D341Med (cell line): ENCODE results near the gene PLXNA4.

Experiments
- DNase-seq: peaks from one replicate; pipeline ENCODE4 v3.0.0; 2012; ENCODE audit warnings: low spot score

Gene PLXNA4

DNA sequence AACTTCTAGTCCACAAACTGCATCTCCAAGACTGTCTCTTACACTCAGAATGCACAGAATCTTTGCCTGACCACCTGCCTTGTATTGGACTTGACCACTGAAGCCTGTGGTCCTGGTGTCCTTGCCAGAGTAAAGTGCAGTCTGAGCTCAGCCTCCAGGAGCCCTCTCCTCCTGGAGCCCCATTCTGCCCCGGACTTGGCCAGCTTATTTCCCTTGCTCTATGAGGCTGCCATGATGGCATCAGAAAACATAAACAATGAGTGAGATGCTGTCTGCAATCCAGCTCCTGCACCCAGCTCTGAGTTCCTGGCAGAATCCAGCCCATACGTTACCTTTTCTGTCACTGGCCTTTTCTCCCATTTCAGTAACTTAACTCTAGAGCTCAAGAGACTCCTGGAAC is 494.6 kb downstream of the PLXNA4 start:
- DNase-seq: no peak

DNA sequence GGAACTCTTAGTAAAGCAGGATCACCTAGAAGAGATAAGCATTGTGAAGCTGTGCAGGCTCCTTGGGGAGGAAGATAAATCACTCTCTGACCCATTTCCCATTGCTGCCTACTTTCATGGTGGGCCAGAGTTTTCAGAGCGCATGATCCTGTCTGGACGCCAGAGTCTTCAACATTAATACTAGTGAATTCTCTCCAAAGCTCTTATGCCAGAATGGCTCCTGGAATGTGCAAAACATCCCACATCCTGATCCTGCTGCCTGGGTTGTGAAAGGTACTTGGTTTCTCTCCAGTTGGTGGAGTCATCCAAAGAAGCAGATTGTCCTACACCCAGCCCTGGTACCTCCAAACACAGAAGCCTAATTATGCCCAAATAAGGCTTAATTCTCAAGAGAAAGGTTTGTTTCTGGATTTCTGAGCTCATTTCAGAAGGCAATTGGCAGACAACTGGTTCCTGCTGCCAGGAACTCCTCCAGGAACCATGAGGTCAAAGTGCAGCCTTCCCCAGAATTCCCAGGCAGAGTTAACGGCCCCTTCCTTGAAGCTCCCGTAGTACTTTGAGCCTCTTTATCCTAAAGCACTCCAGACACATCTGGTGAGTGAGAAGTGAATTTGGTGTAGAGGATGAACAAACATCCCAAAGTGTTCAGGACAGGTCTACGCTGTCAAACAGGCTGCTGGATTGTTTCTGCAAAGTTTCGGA is 495.2 kb downstream of the PLXNA4 start:
- DNase-seq: no peak

GRCh38 chr7:132080467-132080866 is 495.8 kb downstream of the PLXNA4 start:
- no peak for DNase-seq

DNA sequence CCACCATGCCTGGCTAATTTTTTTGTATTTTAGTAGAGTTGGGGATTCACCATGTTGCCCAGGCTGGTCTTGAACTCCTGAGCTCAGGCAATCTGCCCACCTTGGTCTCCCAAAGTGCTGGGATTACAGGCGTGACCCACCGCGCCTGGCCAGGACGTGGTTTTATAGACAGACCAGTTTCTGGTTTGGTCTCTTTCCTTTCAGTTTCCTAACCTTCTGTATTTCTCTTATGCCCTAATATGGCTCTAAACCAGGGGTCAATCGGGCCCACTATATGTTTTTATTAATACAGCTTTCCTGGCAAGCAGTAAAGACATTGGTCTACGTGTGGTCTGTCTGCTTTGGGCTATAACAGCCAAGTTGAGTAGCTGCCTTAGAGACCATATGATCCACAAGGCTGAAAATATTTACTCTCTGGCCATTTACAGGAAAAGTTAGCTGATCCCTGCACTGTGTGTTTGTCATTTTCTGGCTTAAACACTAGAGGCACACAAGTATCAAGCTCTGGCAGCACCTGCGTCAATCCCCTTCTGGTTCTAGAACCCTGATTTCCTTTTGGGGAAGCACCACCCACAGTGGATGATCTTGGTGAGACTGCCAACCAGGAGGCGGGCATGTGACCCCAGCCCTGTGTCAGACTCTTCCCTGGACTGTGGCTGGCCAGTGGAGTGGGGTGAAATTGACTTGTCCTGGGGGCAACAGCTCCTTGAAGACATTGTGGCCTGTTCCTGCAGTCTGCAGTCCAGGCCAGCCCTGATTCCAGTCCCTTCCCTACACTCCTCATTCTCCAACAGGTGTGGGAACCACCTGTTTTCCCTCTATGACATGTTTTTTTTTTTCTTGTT is 497.2 kb downstream of the PLXNA4 start:
- DNase-seq: no peak

GRCh38 chr7:132077971-132078685 is 498.1 kb downstream of the PLXNA4 start:
- DNase-seq: no peak

DNA sequence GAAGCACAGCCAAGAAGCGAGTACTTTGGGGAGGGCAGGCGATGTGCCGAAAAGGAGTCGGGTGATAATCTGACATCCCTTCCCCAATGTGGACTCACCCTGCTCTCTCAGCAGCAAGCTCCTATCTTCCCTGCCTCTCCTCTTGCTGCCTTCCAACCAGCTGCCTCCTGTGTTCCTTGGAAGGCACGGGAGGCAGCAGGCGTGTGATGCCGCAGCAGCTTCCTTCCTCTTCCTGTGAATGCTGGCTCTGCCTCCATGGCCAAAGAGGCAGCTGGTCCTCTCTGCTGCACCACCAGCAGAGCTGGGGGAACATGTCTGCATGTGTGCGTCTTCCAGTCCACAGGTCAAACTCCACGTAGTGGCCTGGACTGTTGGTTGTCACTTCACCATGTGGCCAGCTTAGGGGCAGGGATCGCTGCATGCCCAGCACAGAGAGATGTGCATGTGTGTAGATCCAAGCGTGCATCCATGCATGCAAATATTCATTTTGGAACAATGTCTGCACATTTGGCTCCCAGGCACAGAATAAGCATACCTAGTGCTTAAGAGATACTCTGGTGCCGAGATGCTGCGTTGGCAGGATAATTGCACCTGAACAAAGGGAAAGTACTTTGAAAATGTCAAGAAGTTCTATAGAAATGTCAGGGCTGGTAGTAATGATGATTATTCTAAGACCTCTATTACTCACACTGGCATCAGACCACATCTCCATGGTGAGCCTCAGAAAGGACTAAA is 499.8 kb downstream of the PLXNA4 start:
- DNase-seq: no peak

- DNase-seq: no peak
These were observed 500.8 kb downstream of the PLXNA4 start for GRCh38 chr7:132075515-132075914.

DNA sequence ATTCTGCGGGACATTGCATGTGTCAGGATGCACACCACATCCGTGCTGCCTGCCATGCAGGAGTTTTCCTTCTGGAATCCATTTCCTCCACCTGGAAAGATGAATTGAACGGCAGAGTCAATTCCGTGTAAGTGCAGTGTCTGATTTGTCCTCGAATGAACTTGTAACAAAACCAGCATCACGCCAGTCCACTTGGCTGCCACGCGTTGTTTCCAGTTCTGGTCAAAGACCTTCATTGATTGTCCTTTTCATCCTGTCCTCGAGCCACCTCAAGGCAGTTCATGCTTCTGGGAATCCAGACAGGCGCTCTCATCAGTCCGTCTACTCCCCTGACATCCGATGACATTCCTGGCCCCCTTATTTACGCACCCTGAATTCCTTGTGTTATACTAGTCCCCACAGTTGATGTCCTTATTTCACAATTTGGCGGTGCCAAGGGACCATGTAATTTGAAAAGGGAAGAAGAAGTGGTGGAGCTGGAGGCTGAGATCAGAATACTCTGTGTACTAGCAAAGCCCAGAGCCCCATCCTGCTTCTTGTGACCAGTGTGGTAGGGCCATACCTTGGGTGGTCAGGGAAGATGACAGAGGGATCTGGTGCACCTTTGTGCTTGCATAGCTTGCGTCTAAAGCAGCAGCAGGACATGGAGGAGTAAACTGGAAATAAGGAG is 502.2 kb downstream of the PLXNA4 start:
- no peak for DNase-seq
